Kidney (tissue), 14 donors: ENCODE results near the gene DMXL1. TPM values are rescaled to one million over a fixed set of nuclear protein-coding genes. Genes with fewer than 3 reads are reported as not detected.

Experiments
- DNase-seq, 5 donors: peaks; one replicate each; pipeline ENCODE4 v3.0.0-alpha.2; 2013 to 2020
- FAIRE-seq: peaks from 2 replicates; lab custom pipeline; 2012; peaks lifted over from hg19 to GRCh38; lab: Jason Lieb, UNC
- H3K27ac ChIP-seq, 2 donors: one replicate each; pipeline ENCODE4 v1.7.0; 2013; ENCODE audit warnings: low read depth in 2 of 2, low read length in 2 of 2, inconsistent platforms in 1 of 2
- H3K27me3 ChIP-seq: one replicate; pipeline ENCODE4 v1.7.1; 2013; ENCODE audit warnings: low read length, inconsistent platforms; ENCODE audit not compliant: control insufficient read depth, insufficient read depth
- H3K36me3 ChIP-seq, 3 donors: one replicate each; pipeline versions ENCODE4 v1.7.0 to v1.7.1; 2013; ENCODE audit warnings: low read length in 3 of 3, control low read depth in 1 of 3, inconsistent platforms in 1 of 3; ENCODE audit not compliant: insufficient read depth in 3 of 3, control insufficient read depth in 2 of 3
- H3K4me1 ChIP-seq, 3 donors: one replicate each; pipeline versions ENCODE4 v1.7.0 to v1.7.1; 2013; ENCODE audit warnings: low read length in 3 of 3, inconsistent platforms in 1 of 3, low read depth in 1 of 3; ENCODE audit not compliant: control insufficient read depth in 2 of 3, insufficient read depth in 2 of 3
- H3K4me3 ChIP-seq, 3 donors: one replicate each; pipeline versions ENCODE4 v1.7.0 to v1.8.1; 2013; ENCODE audit warnings: low read length in 3 of 3, control low read depth in 1 of 3, inconsistent platforms in 1 of 3
- H3K9ac ChIP-seq, 3 donors: one replicate each; pipeline versions ENCODE4 v1.7.0 to v1.7.1; 2013; ENCODE audit warnings: low read length in 3 of 3, control low read depth in 1 of 3, inconsistent platforms in 1 of 3
- H3K9me3 ChIP-seq, 3 donors: one replicate each; pipeline versions ENCODE4 v1.7.0 to v1.7.1; 2013; ENCODE audit warnings: low read length in 3 of 3, control low read depth in 1 of 3, inconsistent platforms in 1 of 3; ENCODE audit not compliant: control insufficient read depth in 2 of 3, insufficient read depth in 1 of 3
- intact Hi-C: fragments of 100-400 bp; cut with DNase I; formaldehyde crosslinking; loops from one replicate; pipeline ENCODE4 v1.11.1; 2022
- polyA plus RNA-seq: library from polyadenylated mRNA; stranded (reverse); fragments of 350-450 nt; fragmentation: Illumina TruSeq; extraction: RNeasy Lipid Tissue Mini Kit (QIAGEN cat#74804); gene quantifications from one replicate; pipeline ENCODE4 v1.2.3, GENCODE V29; 2014; ENCODE audit warnings: low read depth, low replicate concordance; ENCODE audit not compliant: insufficient read depth
- total RNA-seq: library from RNA; stranded (reverse); fragmentation: NEBNext Ultra II Directional; extraction: Animal tissue kit (Norgen Biotek cat#: 25700); gene quantifications from one replicate; pipeline ENCODE4 v1.2.1, GENCODE V29; 2021
- TF ChIP-seq, protein P1 (sequence below): IDR thresholded peaks from 3 replicates; pipeline ENCODE4 v1.5.1; 2012; ENCODE audit warnings: mild to moderate bottlenecking, moderate library complexity, borderline replicate concordance; ENCODE audit not compliant: insufficient read depth; ENCODE audit errors: extremely low read depth
- donor health status: control.
- donor health status: control.
- donor health status: control.
- donor health status: control.
- donor health status: control.
- donor health status: DM: yes; HTN: yes; CAD: no.
- donor health status: Normal renal cell carcinoma (clear cell type).

DMXL1 gene
- total and polyA plus RNA-seq, 2 donors from 2014 or later = 17.1 to 57.7 TPM

GRCh38 chr5:119268387-119269060, 197.6 kb downstream of the DMXL1 start:
- H3K9ac ChIP-seq = peak overlapping the region; percentile 88 to 100 (median 94)
- H3K4me1 ChIP-seq = peaks cover 0 to 4% (median 0%) of the 10 kb centered on the region in 3 donors
- H3K27me3 ChIP-seq = no peaks in the 10 kb centered on the region
- DNase-seq = peak; percentile 96 to 99 (median 97)
- TF ChIP-seq, protein P1, sequence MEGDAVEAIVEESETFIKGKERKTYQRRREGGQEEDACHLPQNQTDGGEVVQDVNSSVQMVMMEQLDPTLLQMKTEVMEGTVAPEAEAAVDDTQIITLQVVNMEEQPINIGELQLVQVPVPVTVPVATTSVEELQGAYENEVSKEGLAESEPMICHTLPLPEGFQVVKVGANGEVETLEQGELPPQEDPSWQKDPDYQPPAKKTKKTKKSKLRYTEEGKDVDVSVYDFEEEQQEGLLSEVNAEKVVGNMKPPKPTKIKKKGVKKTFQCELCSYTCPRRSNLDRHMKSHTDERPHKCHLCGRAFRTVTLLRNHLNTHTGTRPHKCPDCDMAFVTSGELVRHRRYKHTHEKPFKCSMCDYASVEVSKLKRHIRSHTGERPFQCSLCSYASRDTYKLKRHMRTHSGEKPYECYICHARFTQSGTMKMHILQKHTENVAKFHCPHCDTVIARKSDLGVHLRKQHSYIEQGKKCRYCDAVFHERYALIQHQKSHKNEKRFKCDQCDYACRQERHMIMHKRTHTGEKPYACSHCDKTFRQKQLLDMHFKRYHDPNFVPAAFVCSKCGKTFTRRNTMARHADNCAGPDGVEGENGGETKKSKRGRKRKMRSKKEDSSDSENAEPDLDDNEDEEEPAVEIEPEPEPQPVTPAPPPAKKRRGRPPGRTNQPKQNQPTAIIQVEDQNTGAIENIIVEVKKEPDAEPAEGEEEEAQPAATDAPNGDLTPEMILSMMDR = no peak
- peak overlapping the region; percentile 83 to 88 for H3K27ac ChIP-seq
- intact Hi-C loops = no loop called here
- FAIRE-seq = no peak
- no peaks in the 10 kb centered on the region for H3K36me3 ChIP-seq
- H3K4me3 ChIP-seq = peak overlapping the region; percentile 100
- H3K9me3 ChIP-seq = no peaks in the 10 kb centered on the region

GRCh38 chr5:119269061-119269944, 198.4 kb downstream of the DMXL1 start:
- intact Hi-C loops = no loop called here
- TF ChIP-seq, protein P1 = no peak
- peak overlapping the region; percentile 70 to 100 (median 88) for H3K4me3 ChIP-seq
- FAIRE-seq (no peak), DNase-seq (peak; percentile 37 to 81 (median 63))
- H3K27me3 ChIP-seq = no peaks in the 10 kb centered on the region
- H3K4me1 ChIP-seq = peaks cover 0 to 4% (median 0%) of the 10 kb centered on the region in 3 donors
- peak overlapping the region; percentile 83 to 88 for H3K27ac ChIP-seq
- no peaks in the 10 kb centered on the region for H3K36me3 ChIP-seq
- peak overlapping the region; percentile 41 to 79 (median 68) for H3K9ac ChIP-seq
- no peaks in the 10 kb centered on the region for H3K9me3 ChIP-seq

DNA sequence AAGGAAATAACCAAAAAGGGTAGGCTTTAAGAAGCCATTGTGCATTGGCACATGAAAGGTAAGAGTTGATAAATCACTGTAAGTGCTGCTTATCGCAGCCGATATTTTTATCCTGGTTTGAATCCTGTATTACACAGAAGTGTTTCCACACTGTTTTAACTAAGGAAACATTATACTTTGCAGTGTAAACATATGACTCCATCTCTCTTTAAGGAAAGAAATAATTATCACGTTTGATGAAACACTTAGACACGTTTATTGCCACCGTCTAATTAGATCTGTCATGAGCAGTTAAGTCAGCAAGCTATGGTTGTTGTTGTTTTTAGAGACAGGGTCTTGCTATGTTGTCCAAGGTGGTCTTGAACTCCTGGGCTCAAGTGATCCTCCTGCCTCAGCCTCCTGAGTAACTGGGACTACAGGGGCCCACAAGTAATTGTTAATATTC, 199.3 kb downstream of the DMXL1 start:
- Histone ChIP-seq H3K36me3 (no peaks in the 10 kb centered on the region), H3K9ac (no peak overlapping the region), H3K4me1 (peaks cover 0 to 7% (median 0%) of the 10 kb centered on the region in 3 donors), H3K9me3 (no peaks in the 10 kb centered on the region), H3K4me3 (no peak overlapping the region), H3K27me3 (no peaks in the 10 kb centered on the region), H3K27ac (no peak overlapping the region)
- TF ChIP-seq, protein P1 = no peak
- DNase-seq (peak in 1 of 5 donors; percentile 27), FAIRE-seq (no peak)
- intact Hi-C loops = no loop called here
